SJCRH30 (cell line): ENCODE measurements around the gene COQ6. TPM values are rescaled to one million over a fixed set of nuclear protein-coding genes. Genes with fewer than 3 reads are reported as not detected.
"Not testable (repeated sequence)": the region's sequence is repeated elsewhere in the genome, so short reads cannot be mapped to it uniquely, and the experiment has no call there.

Experiments
- DNase-seq, 2 experiments: peaks; one replicate each; pipeline ENCODE4 v3.0.0-alpha.2; 2015 to 2020
- H3K27ac ChIP-seq: fragments of 250-450 bp; sonication (Bioruptor Pico); 2 replicates; pipeline ENCODE4 v1.5.1; 2020; ENCODE audit warnings: mild to moderate bottlenecking, moderate library complexity
- H3K27me3 ChIP-seq: fragments of 250-450 bp; sonication (Bioruptor Pico); 2 replicates; pipeline ENCODE4 v1.5.1; 2020; ENCODE audit warnings: mild to moderate bottlenecking, moderate library complexity
- H3K36me3 ChIP-seq: fragments of 250-450 bp; sonication (Bioruptor Pico); 2 replicates; pipeline ENCODE4 v1.5.1; 2020; ENCODE audit warnings: mild to moderate bottlenecking, moderate library complexity
- H3K4me1 ChIP-seq: fragments of 250-450 bp; sonication (Bioruptor Pico); 2 replicates; pipeline ENCODE4 v1.5.1; 2020; ENCODE audit warnings: mild to moderate bottlenecking, moderate library complexity
- H3K4me3 ChIP-seq: fragments of 250-450 bp; sonication (Bioruptor Pico); 2 replicates; pipeline ENCODE4 v1.5.1; 2020; ENCODE audit warnings: mild to moderate bottlenecking, moderate library complexity
- H3K9me3 ChIP-seq: fragments of 250-450 bp; sonication (Bioruptor Pico); replicated peaks from 2 replicates; pipeline ENCODE4 v1.5.1; 2020; ENCODE audit warnings: mild to moderate bottlenecking, moderate library complexity
- total RNA-seq: library from RNA; depleted of rRNA; stranded (reverse); fragments of >200 nt; shearing (Covaris generic); gene quantifications from 2 replicates; pipeline ENCODE4 v1.2.3, GENCODE V29; 2014

Gene COQ6
- total RNA-seq, 1 experiment from 2014 or later = 14.0 TPM

DNA sequence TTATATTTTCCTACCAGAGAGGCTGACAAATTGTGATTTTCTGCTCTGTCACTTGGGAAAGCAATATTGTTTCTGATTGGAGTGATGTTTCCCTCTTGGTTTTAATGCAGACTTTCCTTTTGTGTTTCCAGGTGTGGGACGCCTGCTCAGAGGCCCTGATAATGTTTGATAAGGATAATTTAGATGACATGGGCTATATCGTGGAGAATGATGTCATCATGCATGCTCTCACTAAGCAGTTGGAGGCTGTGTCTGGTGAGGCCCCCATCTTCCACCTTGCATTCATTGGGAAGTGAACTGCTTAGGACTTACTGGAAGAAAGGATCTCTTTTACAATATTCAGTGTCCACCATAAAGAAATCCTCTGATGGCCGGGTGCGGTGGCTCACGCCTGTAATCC is 5.6 kb downstream of the COQ6 start:
- Histone ChIP-seq H3K27me3 (no peaks in the 10 kb centered on the region), H3K36me3 (peaks cover 16% of the 10 kb centered on the region), H3K27ac (no peak overlapping the region), H3K9me3 (no peaks in the 10 kb centered on the region), H3K4me1 (peaks cover 14% of the 10 kb centered on the region), H3K4me3 (no peak overlapping the region)
- DNase-seq = no peak

DNA sequence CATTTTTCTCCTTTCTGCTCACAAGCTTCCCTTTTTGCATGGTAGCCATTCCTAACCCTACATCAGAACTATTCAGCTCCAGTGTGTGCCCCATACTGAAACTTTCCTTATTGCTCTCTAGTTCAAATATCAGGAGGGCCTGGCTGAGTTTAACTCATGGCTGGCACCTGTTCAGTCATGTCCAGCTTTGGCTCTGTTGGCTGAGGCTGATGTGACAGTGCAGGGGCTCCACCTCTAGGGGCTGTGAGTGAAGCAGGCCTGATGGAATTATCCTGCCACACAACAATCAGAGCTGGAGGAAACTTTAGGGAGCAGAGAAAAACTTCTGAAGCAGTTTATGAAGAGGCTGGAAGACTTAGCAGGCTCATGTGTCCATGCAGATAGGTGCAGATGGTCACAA is 8.5 kb downstream of the COQ6 start:
- Histone ChIP-seq H3K36me3 (peaks cover 29% of the 10 kb centered on the region), H3K27ac (0 out of 2 replicates have a peak overlapping the region, but pooled peaks have one; percentile 26), H3K9me3 (no peaks in the 10 kb centered on the region), H3K4me1 (peaks cover 18% of the 10 kb centered on the region), H3K4me3 (no peak overlapping the region), H3K27me3 (no peaks in the 10 kb centered on the region)
- DNase-seq = peak; percentile 70 to 83

DNA sequence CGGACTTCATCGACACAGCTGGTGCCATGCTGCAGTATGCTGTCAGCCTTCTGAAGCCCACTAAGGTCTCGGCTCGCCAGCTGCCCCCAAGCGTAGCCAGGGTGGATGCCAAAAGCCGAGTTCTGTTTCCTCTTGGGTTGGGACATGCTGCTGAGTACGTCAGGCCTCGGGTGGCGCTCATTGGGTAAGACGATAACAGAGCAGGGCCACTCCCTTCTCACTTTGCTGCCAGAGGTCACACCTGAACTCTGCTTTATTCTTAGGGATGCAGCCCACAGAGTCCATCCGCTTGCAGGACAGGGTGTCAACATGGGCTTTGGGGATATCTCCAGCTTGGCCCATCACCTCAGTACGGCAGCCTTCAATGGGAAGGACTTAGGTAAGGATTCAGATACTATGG is 11.1 kb downstream of the COQ6 start:
- no peak for DNase-seq
- Histone ChIP-seq H3K4me1 (peaks cover 18% of the 10 kb centered on the region), H3K36me3 (peaks cover 24% of the 10 kb centered on the region), H3K27ac (no peak overlapping the region), H3K4me3 (no peak overlapping the region), H3K9me3 (no peaks in the 10 kb centered on the region), H3K27me3 (no peaks in the 10 kb centered on the region)

DNA sequence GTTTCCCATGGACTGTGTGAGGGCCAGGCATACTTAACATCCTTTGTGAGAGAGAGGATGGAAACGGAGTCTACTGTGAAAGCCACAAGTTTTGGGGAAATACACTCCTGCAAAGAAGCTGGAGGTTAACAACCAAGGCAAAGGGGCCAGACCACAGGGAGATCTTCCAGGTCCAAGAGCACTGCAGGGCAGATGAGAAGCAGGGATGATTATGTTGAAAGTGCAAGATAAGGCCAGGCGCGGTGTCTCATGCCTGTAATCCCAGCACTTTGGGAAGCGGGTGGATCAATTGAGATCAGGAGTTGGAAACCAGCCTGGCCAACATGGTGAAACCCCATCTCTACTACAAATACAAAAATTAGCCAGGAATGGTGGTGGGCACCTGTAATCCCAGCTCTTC is 15.1 kb downstream of the COQ6 start:
- Histone ChIP-seq H3K4me1 (peaks cover 9% of the 10 kb centered on the region), H3K4me3 (no peak overlapping the region), H3K9me3 (no peaks in the 10 kb centered on the region), H3K36me3 (peaks cover 16% of the 10 kb centered on the region), H3K27me3 (no peaks in the 10 kb centered on the region), H3K27ac (no peak overlapping the region)
- no peak for DNase-seq

DNA sequence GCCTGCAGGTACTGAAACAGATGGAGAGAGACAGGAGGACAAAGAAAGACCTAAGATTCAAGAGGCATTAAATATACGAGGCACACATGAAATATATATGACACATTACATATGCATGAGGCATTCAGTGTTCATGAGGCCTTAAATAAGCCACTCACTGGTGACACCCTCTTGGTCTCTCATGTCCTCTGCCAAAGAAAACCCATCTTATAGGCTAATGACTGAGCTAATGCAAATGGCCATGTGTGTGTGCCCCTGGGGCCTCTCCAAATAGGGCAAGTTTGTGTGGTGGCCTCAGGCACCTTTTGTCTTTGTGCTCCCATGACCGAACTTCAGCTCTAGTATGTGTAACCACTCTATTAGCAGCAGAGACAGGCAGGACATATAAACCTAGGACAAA is 18.8 kb downstream of the COQ6 start:
- Histone ChIP-seq H3K27ac (no peak overlapping the region), H3K27me3 (no peaks in the 10 kb centered on the region), H3K9me3 (no peaks in the 10 kb centered on the region), H3K36me3 (no peaks in the 10 kb centered on the region), H3K4me3 (no peak overlapping the region), H3K4me1 (peaks cover 8% of the 10 kb centered on the region)
- no peak for DNase-seq

DNA sequence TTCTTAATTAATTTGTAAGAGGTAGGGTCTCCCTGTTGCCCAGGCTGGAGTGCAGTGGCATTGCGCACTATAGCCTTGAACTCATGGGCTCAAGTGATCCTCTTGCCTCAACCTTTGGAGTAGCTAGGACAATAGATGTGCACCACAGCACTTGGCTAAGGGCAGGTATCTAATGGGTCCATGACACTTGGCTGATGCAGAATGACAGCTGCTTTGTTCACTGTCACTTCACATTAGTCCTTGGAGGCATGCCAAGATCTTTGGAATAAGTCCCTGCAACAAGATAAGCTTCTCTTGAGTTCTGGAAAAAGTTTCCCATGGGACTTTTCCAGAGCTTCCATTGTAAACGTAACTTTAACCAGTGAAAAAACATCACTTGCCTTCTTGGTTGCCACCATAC is 23.4 kb downstream of the COQ6 start:
- Histone ChIP-seq H3K27me3 (no peaks in the 10 kb centered on the region), H3K4me1 (peaks cover 9% of the 10 kb centered on the region), H3K4me3 (no peak overlapping the region), H3K27ac (peak overlapping the region; percentile 14; the same call in 1 of the 2 replicates), H3K36me3 (no peaks in the 10 kb centered on the region), H3K9me3 (no peaks in the 10 kb centered on the region)
- peak; percentile 72 to 90 for DNase-seq

DNA sequence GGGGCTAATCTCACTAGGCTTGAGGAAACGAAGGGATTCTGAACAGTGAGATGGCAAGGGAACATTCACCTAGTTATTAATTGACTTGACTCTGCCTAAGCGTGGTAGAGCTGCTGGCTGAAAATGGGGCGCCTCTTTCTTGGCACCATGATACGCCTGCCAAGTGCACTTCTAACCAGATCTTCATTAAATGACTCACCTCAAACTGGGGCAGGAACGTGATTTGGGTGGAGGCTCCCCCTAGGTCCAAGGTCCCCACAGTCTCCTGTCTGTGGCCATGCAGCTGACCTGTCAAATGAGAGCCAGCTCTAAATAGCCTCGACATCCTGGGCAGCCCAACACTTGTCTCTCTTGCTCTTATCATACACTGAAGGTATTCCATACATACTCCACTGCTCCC is 26.0 kb downstream of the COQ6 start:
- H3K4me3 ChIP-seq = no peak overlapping the region
- H3K4me1 ChIP-seq = peaks cover 9% of the 10 kb centered on the region
- no peaks in the 10 kb centered on the region for H3K36me3 ChIP-seq
- H3K27ac ChIP-seq = no peak overlapping the region
- no peak for DNase-seq
- no peaks in the 10 kb centered on the region for H3K27me3 ChIP-seq
- H3K9me3 ChIP-seq = no peaks in the 10 kb centered on the region

DNA sequence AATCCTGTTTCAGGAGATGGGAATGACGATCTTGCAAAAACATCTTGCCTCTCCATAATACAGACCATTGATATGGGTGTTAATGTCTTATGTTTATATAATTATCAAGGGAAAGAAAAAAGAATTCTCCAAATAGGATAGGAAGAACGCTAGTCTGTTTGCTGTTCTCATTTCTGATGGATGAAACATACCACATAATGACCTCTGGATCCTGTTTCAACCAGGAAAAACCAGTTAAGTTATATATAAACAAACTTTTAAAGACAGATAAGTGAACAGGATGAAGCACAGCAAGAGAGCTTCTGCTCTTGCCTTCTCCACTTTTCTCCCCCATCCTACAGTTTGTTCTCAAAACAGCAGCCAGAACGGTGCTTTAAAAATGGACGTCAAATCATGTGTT is 27.8 kb downstream of the COQ6 start:
- DNase-seq = no peak
- Histone ChIP-seq H3K4me3 (no peak overlapping the region), H3K27ac (no peak overlapping the region), H3K27me3 (no peaks in the 10 kb centered on the region), H3K4me1 (peaks cover 9% of the 10 kb centered on the region), H3K36me3 (no peaks in the 10 kb centered on the region), H3K9me3 (no peaks in the 10 kb centered on the region)

DNA sequence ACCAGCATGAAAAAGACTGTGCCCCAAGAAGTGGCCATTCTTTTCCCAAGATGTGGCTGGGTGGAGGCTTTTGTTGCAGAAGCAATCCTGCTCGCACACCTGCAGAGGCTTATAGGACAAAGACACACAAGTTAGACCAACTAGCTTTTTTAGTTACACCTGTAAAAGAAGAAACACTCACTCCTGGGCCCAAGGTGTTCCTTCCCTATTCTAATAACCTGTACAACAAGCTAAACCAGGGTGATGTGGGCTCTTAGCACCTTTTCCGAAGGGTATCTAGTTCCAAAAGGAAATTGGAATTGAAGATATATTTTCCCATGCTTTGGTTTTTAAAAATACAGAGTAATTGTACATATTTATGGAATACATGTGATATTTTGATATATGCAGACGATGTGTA is 38.0 kb downstream of the COQ6 start:
- Histone ChIP-seq H3K4me3 (no peak overlapping the region), H3K4me1 (no peaks in the 10 kb centered on the region), H3K36me3 (peaks cover 2% of the 10 kb centered on the region; the same call in 1 of the 2 replicates), H3K9me3 (no peaks in the 10 kb centered on the region), H3K27me3 (no peaks in the 10 kb centered on the region), H3K27ac (no peak overlapping the region)
- DNase-seq = no peak

DNA sequence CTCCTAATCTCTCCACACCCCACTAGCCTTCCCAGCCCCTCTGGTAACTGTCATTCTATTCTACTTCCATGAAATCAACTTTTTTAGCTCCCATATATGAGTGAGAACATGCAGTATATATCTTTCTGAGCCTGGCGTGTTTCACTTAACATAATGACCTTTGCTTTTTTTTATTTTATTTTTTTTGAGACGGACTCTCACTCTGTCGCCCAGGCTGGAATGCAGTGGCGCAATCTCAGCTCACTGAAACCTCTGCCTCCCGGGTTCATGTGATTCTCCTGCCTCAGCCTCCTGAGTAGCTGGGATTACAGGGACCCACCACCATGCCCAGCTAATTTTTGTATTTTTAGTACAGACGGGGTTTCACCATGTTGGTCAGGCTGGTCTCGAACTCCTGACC is 38.6 kb downstream of the COQ6 start:
- not testable (repeated sequence) for DNase-seq, H3K36me3 ChIP-seq, H3K4me3 ChIP-seq, H3K27ac ChIP-seq, H3K27me3 ChIP-seq, H3K9me3 ChIP-seq, H3K4me1 ChIP-seq

DNA sequence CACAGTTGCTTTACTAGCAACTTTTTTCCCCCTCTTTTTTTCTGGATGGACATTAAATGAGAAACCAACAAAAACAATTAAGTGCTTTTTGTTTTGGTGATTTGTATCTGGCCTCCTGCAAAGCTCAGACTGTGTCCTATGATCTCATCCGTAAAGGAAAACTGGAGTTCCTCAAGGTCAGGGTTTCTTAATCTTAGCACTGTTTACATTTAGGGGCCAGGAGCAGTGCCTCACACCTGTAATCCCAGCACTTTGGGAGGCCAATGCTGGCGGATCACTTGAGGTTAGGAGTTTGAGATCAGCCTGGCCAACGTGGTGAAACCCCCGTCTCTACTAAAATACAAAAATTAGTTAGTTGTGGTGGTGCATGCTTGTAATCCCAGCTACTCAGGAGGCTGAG is 41.0 kb downstream of the COQ6 start:
- Histone ChIP-seq H3K9me3 (no peaks in the 10 kb centered on the region), H3K27me3 (no peaks in the 10 kb centered on the region), H3K36me3 (no peaks in the 10 kb centered on the region), H3K27ac (no peak overlapping the region), H3K4me3 (no peak overlapping the region), H3K4me1 (no peaks in the 10 kb centered on the region)
- DNase-seq = no peak

DNA sequence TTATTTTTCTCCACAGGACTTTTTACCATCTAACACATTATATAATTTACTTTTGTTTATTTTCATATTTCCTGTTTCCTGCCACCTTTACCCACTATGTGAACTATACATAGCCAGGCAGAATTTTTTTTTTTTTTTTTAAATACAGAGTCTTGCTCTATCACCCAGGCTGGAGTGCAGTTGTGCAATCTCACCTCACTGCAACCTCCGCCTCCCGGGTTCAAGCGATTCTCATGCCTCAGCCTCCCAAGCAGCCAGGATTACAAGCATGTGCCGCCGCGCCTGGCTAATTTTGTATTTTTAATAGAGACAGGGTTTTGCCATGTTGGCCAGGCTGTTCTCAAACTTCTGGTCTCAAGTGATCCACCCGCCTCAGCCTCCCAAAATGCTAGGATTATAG is 44.8 kb downstream of the COQ6 start:
- H3K27ac ChIP-seq, H3K4me3 ChIP-seq, H3K4me1 ChIP-seq, H3K27me3 ChIP-seq, DNase-seq, H3K9me3 ChIP-seq, H3K36me3 ChIP-seq: not testable (repeated sequence)

DNA sequence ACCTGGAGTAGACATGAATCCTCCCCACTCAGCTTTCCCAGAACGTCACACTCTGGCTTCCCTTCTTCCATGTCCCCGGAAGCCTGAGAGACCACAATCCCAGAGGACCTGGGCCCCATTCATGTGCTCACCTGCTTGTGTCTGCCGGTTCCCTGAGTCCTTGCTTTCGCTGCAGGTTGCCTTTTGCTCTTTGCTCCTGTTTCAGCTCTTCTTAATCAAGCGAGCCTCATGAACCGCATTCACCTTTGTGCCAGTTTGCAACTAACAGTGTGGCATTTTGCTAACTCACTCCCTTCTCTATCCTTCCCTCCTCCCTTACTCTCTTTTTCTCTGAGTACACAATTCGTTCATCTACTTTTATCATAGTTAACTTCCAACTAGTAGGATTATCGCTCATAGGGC is 45.9 kb downstream of the COQ6 start:
- Histone ChIP-seq H3K4me3 (no peak overlapping the region), H3K27me3 (no peaks in the 10 kb centered on the region), H3K36me3 (no peaks in the 10 kb centered on the region), H3K4me1 (no peaks in the 10 kb centered on the region), H3K9me3 (no peaks in the 10 kb centered on the region), H3K27ac (no peak overlapping the region)
- no peak for DNase-seq

DNA sequence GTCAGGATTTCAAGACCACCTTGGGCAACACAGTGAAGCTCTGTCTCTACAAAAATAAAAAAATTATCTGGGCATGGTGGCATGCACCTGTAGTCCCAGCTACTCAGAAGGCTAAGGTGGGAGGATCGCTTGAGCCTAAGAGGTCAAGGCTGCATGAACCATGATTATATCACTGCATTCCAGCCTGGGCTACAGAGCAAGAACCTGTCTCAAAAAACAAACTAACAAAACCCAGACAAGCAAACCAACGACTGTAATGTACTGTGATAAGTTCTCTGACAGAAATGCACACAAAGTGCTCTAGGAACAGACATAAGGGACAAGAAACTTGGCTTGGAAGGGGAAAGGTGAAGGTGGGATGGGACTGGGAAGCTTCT is 46.6 kb downstream of the COQ6 start:
- Histone ChIP-seq H3K4me1 (no peaks in the 10 kb centered on the region), H3K27ac (no peak overlapping the region), H3K27me3 (no peaks in the 10 kb centered on the region), H3K4me3 (no peak overlapping the region), H3K9me3 (no peaks in the 10 kb centered on the region), H3K36me3 (no peaks in the 10 kb centered on the region)
- no peak for DNase-seq

DNA sequence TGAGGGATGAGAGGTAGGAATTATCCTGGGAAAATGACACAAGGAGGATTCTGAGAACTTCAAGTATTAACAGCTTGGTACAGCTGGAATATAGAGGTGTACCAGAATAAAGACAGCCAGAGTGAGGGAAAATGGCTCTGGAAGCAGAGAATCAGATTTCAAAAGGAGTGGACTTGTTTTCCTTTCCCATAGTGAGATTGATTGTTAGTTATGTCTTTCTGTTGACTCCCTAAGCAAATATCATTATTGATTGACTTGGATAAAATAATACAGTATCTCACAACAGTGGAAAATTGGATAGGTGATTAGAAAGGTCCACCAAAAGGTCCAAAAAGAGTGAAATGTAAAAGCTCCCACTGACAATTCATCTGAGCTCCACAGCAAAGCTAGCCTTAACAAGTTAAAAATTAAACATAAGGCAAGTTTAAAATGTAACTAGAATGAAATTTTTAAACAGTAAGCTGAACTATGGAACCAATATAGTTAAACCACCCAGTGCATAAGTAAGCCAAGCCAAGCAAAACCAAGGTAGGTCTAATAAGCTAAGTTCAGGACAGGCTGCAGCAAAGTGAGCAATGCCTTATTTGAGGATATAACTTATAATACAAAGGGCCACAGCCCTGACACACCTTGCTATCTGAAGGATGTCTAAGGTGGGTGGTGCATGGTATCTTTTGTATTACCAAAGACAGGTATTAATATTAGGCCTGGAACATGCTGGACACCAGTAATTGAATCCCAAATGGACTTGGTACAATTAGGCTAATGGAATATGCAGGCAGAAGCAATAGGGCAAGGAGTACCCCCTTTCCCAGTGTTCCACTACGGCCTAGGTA is 47.2 kb downstream of the COQ6 start:
- Histone ChIP-seq H3K4me3 (no peak overlapping the region), H3K27me3 (no peaks in the 10 kb centered on the region), H3K36me3 (no peaks in the 10 kb centered on the region), H3K27ac (no peak overlapping the region), H3K4me1 (no peaks in the 10 kb centered on the region), H3K9me3 (no peaks in the 10 kb centered on the region)
- DNase-seq = no peak

DNA sequence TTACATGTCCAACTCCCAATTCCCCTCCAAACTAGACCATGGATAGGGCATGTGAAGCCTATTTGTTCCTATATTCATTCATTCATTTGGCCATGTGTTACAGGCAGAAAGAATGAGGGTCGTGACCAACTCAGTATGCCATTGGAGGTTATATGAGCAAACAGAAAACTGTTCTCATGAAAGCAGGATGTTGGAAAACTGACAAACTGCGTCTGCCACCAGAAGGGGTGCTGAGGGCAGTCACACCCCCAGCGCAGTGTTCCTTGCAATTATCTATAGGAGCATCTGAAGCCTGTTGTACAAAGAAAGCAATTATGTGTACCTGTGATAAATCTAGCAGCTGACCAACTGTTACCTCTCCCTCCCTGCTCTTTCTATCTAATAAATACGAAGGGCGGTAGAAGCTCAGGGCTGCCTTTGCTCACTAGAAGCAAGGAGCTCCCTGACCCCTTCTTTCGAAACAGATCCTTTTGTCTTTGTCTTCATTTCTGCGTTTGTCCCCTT is 47.9 kb downstream of the COQ6 start:
- Histone ChIP-seq H3K27ac (no peak overlapping the region), H3K4me3 (no peak overlapping the region), H3K27me3 (no peaks in the 10 kb centered on the region), H3K36me3 (no peaks in the 10 kb centered on the region), H3K9me3 (no peaks in the 10 kb centered on the region), H3K4me1 (no peaks in the 10 kb centered on the region)
- no peak for DNase-seq
